WI38 (cell line): ENCODE measurements around the gene RPN1.

Experiments
- H3K4me3 ChIP-seq: 2 replicates; pipeline ENCODE4 v1.5.1; 2011; ENCODE audit warnings: low read depth, mild to moderate bottlenecking, control low read depth, low read length
- TF ChIP-seq, protein P1 (sequence below): IDR thresholded peaks from 2 replicates; pipeline ENCODE4 v1.5.1; 2012; ENCODE audit warnings: low read depth, mild to moderate bottlenecking, control low read depth, low read length

RPN1 gene

DNA sequence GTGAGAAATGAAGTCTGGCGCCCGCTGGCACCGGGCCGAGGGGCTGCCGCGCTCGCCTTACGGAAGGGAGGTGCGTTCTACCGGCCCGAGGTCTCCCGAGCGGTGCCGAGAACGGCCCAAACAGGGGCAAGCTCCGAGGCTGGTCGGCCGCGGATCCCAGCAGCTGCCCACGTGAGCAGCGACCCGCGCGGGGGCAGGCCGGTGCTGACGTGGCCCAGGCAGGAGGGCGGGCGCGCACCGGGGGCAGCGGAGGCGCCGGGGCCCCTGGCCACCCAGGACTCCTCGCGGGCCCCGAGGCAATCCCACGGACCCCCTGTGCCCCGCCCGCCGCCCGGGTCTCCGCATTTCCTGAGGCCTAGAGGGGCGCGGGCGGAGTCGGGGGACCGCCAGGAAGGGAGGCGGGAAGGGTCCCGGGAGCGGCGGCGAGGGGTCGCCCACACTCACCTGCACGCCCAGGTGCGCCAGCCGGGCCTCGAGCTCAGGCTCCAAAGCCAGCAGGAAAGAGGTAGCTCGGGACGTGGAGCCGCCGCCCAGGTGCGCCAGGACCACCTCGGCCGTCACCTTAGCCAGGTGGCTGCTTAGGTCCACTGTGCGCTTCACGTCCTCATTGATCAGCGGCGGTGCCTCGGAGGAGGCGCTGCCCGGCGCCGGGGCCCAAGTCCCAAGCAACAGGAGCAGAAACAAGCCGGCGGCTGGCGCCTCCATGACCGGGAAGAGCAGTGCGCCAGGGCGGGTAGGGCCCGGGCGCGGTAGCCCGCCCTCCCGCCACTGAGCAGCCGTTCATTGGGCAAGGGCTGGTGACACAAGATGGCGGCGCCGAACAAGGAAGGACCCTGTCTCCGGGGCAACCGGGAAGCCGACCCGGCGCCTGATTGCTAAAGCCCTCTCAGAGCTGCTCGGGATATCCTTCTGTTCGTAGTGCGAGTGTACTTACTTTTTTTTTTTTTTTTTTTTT, at the start of gene RPN1:
Gene RPN1, minus strand, starts transcription at position 723 of the 955 bp plus-strand sequence. Its CDS starts 18 bp downstream, at position 705.
- H3K4me3 ChIP-seq: peak within 1 kb of the TSS; percentile 98
- TF ChIP-seq, protein P1, sequence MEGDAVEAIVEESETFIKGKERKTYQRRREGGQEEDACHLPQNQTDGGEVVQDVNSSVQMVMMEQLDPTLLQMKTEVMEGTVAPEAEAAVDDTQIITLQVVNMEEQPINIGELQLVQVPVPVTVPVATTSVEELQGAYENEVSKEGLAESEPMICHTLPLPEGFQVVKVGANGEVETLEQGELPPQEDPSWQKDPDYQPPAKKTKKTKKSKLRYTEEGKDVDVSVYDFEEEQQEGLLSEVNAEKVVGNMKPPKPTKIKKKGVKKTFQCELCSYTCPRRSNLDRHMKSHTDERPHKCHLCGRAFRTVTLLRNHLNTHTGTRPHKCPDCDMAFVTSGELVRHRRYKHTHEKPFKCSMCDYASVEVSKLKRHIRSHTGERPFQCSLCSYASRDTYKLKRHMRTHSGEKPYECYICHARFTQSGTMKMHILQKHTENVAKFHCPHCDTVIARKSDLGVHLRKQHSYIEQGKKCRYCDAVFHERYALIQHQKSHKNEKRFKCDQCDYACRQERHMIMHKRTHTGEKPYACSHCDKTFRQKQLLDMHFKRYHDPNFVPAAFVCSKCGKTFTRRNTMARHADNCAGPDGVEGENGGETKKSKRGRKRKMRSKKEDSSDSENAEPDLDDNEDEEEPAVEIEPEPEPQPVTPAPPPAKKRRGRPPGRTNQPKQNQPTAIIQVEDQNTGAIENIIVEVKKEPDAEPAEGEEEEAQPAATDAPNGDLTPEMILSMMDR: no peak

DNA sequence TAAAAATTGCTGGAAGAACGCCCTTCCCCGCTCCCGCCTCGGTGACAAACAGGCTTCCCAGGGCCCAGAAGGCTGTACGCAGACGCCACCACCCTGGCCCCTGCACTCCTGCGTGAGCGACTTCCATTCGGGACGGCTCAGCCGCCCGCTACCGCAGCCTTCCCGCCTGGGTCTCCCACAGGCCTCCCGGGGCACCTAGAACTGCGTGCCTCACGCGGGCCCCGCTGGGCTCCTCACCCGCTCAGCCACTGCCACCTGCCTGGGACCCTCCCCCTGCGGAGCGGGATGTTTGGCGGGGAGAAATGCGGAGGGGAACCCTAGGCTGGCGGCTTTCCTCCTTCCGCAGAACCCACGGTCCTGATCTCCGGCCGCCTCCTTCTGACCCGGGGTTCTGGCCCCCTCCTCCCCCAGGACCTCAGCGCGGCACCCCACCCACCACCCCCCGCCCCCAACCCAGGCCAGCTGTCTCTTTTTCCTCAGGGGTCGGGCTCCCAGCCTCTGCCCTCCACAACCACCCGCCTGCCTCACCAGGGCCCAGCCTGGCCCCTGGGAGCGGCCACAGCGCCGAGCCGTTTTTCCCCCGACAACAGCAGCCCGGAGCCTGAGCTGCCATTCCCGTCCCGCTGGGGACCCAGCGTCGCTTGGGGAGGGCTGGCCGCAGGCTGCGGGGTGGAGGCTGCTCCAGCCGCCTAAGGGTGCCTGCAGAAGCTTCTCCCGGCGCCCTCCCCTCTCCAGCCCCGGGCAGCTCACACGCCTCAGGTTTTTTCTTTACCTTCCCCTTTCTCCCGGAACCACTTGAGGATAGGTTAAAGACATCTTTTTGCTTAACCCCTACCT, 47.8 kb upstream of the RPN1 start:
- TF ChIP-seq, protein P1: no peak
- H3K4me3 ChIP-seq: peak overlapping the region; percentile 24; the same call in 1 of the 2 replicates

DNA sequence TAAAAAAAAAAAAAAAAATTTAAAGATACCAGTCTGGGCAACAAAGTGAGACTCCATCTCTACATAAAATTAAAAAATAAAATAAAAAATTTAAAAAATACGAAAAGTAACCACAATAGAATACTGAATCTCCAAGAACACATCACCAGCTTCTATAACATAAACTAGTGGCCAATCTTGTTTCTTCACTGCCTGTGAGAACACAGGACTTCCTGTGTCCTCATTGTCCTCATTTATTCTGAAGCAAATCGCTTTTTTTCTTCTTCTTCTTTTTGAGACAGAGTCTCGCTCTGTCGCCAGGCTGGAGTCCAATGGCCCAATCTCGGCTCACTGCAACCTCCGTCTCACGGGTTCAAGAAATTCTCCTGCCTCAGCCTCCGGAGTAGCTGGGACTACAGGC, 46.7 kb upstream of the RPN1 start:
- H3K4me3 ChIP-seq: no peak overlapping the region
- TF ChIP-seq, protein P1: no peak

DNA sequence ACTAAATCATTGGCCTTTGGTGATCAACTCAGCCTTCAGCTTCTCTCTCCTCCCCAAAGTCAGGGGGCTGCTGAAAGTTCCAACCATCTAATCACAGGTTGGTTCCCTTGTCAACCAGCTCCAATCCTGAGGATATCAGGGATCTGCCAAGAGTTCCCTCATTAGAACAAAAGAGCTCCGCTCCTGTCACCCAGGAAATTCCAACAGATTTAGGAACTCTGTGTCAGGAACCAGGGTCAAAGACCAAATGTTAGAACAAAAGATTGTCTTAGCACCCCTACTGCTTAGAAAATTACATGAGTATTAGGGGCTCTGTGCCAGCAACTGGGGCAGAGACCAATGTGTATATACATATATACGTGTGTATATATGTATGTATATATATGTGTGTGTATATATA, 43.1 kb upstream of the RPN1 start:
- TF ChIP-seq, protein P1: no peak
- H3K4me3 ChIP-seq: no peak overlapping the region

DNA sequence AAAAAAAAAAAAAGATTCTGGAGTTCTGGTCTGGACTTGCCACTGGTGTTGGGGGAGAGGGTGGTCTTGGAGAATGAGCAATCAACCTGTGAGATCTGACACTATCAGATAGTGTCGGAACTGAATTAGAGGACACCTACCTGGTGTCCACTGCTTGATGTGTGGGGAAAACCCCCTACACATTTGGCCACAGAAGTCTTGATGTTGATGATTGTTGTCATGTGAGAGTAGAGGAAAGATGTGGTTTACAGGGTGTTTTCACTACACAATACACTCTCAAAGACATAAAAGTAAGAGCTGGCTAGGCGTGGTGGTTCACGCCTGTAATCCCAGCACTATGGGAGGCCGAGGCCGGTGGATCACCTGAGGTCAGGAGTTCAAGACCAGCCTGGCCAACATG, 38.4 kb upstream of the RPN1 start:
- TF ChIP-seq, protein P1: no peak
- H3K4me3 ChIP-seq: no peak overlapping the region

DNA sequence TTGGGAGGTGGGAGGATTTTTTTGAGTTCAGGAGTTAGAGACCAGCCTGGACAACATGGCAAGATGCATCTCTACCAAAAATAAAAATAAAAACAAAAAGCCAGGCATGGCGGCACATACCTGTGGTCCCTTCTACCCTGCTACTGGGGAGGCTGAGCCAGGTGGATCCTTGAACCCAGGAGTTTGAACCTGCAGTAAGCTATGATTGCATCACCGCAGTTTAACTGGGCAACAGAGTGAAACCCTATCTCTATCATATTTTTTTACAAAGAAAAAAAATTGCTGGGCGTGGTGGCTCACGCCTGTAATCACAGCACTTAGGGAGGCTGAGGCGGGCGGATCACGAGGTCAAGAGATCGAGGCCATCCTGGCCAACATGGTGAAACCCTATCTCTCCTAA, 35.8 kb upstream of the RPN1 start:
- TF ChIP-seq, protein P1: no peak

More for the DNA sequence above, 35.8 kb upstream of the RPN1 start:
- H3K4me3 ChIP-seq: no peak overlapping the region
